OCI-LY1 (cell line): ENCODE measurements around the gene PAPSS1.

Experiments
- H2AFZ ChIP-seq: fragments of 200-600 bp; sonication (generic), shearing (Covaris generic); 2 replicates; pipeline ENCODE4 v1.6.0; 2014; ENCODE audit warnings: antibody characterized with exemption, mild to moderate bottlenecking, low read length
- H3F3A ChIP-seq: fragments of 200-600 bp; sonication (generic), shearing (Covaris generic); 2 replicates; pipeline ENCODE4 v1.6.0; 2014; ENCODE audit warnings: mild to moderate bottlenecking, antibody characterized with exemption, low read length, moderate library complexity; ENCODE audit not compliant: insufficient read depth
- H3K27ac ChIP-seq: fragments of 200-600 bp; sonication (generic); 2 replicates; pipeline ENCODE4 v1.5.1; 2014; ENCODE audit warnings: low read length, mixed run types, mild to moderate bottlenecking, low read depth; ENCODE audit not compliant: poor library complexity, severe bottlenecking
- H3K27me3 ChIP-seq: fragments of 200-600 bp; sonication (generic); 2 replicates; pipeline ENCODE4 v1.6.0; 2014; ENCODE audit warnings: antibody characterized with exemption, mild to moderate bottlenecking, low read length, moderate library complexity; ENCODE audit not compliant: insufficient read depth
- H3K36me3 ChIP-seq: fragments of 200-600 bp; sonication (generic); 2 replicates; pipeline ENCODE4 v1.6.1; 2014; ENCODE audit warnings: mild to moderate bottlenecking, antibody characterized with exemption, low read length, moderate library complexity, mixed read lengths; ENCODE audit not compliant: insufficient read depth
- H3K4me1 ChIP-seq: fragments of 200-600 bp; sonication (generic); 2 replicates; pipeline ENCODE4 v1.5.1; 2014; ENCODE audit warnings: mild to moderate bottlenecking, low read length, moderate library complexity; ENCODE audit not compliant: insufficient read depth, severe bottlenecking
- H3K4me2 ChIP-seq: fragments of 200-600 bp; sonication (generic), shearing (Covaris generic); 2 replicates; pipeline ENCODE4 v1.6.1; 2014; ENCODE audit warnings: low read length
- H3K4me3 ChIP-seq: fragments of 200-600 bp; sonication (generic); 2 replicates; pipeline ENCODE4 v1.5.1; 2014; ENCODE audit warnings: low read length, low read depth, mild to moderate bottlenecking, mixed read lengths; ENCODE audit not compliant: poor library complexity, severe bottlenecking
- H3K79me2 ChIP-seq: fragments of 200-600 bp; shearing (Covaris generic); 2 replicates; pipeline ENCODE4 v1.6.1; 2016; ENCODE audit warnings: mixed run types, low read length, mixed read lengths; ENCODE audit not compliant: insufficient read depth
- H3K9ac ChIP-seq: fragments of 200-600 bp; sonication (generic), shearing (Covaris generic); 2 replicates; pipeline ENCODE4 v1.6.1; 2014; ENCODE audit warnings: mild to moderate bottlenecking, low read length, mixed read lengths
- H3K9me2 ChIP-seq: fragments of 200-600 bp; sonication (generic), shearing (Covaris generic); 2 replicates; pipeline ENCODE4 v1.6.1; 2014; ENCODE audit warnings: low read depth, mild to moderate bottlenecking, low read length, mixed read lengths
- H3K9me3 ChIP-seq: fragments of 200-600 bp; shearing (Covaris generic); 2 replicates; pipeline ENCODE4 v1.6.1; 2014; ENCODE audit warnings: low read length, mixed read lengths
- H4K20me1 ChIP-seq: fragments of 200-600 bp; sonication (generic), shearing (Covaris generic); 2 replicates; pipeline ENCODE4 v1.6.0; 2016; ENCODE audit warnings: mild to moderate bottlenecking, low read length; ENCODE audit not compliant: insufficient read depth
- CTCF ChIP-seq: fragments of 200-600 bp; sonication (generic), shearing (Covaris generic); IDR thresholded peaks from 2 replicates; pipeline ENCODE4 v1.5.1; 2017; ENCODE audit warnings: mild to moderate bottlenecking, antibody characterized with exemption, low read length, moderate library complexity, mixed read lengths
- EZH2 ChIP-seq: fragments of 200-600 bp; sonication (generic), shearing (Covaris generic); IDR thresholded peaks from 2 replicates; pipeline ENCODE4 v1.8.0; 2017; ENCODE audit warnings: borderline replicate concordance, mixed run types, mild to moderate bottlenecking, antibody characterized with exemption, low read length, moderate library complexity, mixed read lengths

Gene PAPSS1

GRCh38 chr4:107622006-107622405, 98.0 kb downstream of the PAPSS1 start:
- Histone ChIP-seq H3K4me2 (no peak overlapping the region), H3K27me3 (no peaks in the 10 kb centered on the region), H3K9ac (no peak overlapping the region), H3K79me2 (no peaks in the 10 kb centered on the region), H3K4me1 (no peaks in the 10 kb centered on the region), H3K27ac (no peak overlapping the region), H2AFZ (no peak overlapping the region), H3F3A (no peaks in the 10 kb centered on the region), H3K36me3 (peaks cover 16% of the 10 kb centered on the region), H4K20me1 (no peaks in the 10 kb centered on the region), H3K9me3 (peaks cover 4% of the 10 kb centered on the region; the same call in 1 of the 2 replicates), H3K9me2 (no peaks in the 10 kb centered on the region), H3K4me3 (no peak overlapping the region)
- TF ChIP-seq CTCF (no peak), EZH2 (no peak)

- TF ChIP-seq CTCF (no peak), EZH2 (no peak)
- Histone ChIP-seq H4K20me1 (no peaks in the 10 kb centered on the region), H3F3A (no peaks in the 10 kb centered on the region), H3K27ac (no peak overlapping the region), H3K9me3 (peaks cover 4% of the 10 kb centered on the region; the same call in 1 of the 2 replicates), H3K4me2 (no peak overlapping the region), H3K4me3 (no peak overlapping the region), H3K36me3 (peaks cover 16% of the 10 kb centered on the region), H3K27me3 (no peaks in the 10 kb centered on the region), H2AFZ (no peak overlapping the region), H3K9me2 (no peaks in the 10 kb centered on the region), H3K9ac (no peak overlapping the region), H3K4me1 (no peaks in the 10 kb centered on the region), H3K79me2 (no peaks in the 10 kb centered on the region)
Observed at GRCh38 chr4:107619731-107620130, 100.3 kb downstream of the PAPSS1 start.

- Histone ChIP-seq H3F3A (no peaks in the 10 kb centered on the region), H3K4me1 (no peaks in the 10 kb centered on the region), H3K27me3 (no peaks in the 10 kb centered on the region), H3K9me2 (no peaks in the 10 kb centered on the region), H3K4me3 (no peak overlapping the region), H3K4me2 (no peak overlapping the region), H3K9ac (no peak overlapping the region), H4K20me1 (no peaks in the 10 kb centered on the region), H3K36me3 (peaks cover 15% of the 10 kb centered on the region), H3K9me3 (peaks cover 4% of the 10 kb centered on the region; the same call in 1 of the 2 replicates), H3K79me2 (no peaks in the 10 kb centered on the region), H2AFZ (no peak overlapping the region), H3K27ac (no peak overlapping the region)
- no peak for TF ChIP-seq CTCF
- TF ChIP-seq EZH2 = no peak
Observed at GRCh38 chr4:107619066-107619465, 101.0 kb downstream of the PAPSS1 start.
